ENCODE data around the gene ZNF775. TPM values are rescaled to one million over a fixed set of nuclear protein-coding genes. Genes with fewer than 3 reads are reported as not detected.

Gene ZNF775
- total RNA-seq, 1 donor from 2014 or later: 8.6 TPM

DNA sequence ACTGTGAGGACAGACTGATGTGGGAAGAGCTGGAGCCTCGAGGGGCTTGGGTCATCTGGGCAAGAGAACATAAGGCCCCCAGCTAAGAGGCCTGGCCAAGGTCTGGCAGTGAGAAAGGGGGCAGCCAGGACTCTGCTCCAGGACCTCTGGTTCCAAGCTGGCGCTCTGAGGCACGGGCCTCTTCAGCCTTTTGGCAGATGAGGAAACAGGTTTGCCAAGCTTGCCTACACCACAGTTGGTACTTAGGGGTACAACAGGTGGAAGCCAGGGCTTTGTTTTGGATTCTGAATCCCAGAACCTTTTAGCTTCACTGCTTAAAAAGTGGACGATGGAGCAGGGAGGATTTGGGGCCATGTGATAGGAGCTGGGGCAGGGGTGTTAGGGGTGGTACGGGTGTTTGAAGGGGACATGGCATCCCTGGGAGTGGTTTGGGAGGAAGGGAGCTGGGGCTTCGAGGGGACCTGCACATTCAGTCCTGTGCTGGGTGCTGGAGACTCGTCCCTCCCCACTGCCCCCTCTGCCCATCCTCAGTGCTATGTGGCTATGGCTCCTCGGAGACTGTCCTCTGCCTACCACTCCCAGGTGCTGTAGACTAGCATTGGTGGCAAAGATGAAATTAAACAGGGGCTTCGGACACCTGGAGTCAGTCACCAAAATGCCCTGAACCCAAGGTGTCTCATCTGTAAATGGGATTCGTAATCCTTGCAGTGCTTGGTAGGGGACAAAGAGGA lies 30.3 kb downstream of the ZNF775 start:
- no peak overlapping the region for H3K4me3 ChIP-seq (ENCODE audit: low read depth, low read length)
- no peak for DNase-seq (ENCODE audit: low read depth)
- TF ChIP-seq, protein P1, sequence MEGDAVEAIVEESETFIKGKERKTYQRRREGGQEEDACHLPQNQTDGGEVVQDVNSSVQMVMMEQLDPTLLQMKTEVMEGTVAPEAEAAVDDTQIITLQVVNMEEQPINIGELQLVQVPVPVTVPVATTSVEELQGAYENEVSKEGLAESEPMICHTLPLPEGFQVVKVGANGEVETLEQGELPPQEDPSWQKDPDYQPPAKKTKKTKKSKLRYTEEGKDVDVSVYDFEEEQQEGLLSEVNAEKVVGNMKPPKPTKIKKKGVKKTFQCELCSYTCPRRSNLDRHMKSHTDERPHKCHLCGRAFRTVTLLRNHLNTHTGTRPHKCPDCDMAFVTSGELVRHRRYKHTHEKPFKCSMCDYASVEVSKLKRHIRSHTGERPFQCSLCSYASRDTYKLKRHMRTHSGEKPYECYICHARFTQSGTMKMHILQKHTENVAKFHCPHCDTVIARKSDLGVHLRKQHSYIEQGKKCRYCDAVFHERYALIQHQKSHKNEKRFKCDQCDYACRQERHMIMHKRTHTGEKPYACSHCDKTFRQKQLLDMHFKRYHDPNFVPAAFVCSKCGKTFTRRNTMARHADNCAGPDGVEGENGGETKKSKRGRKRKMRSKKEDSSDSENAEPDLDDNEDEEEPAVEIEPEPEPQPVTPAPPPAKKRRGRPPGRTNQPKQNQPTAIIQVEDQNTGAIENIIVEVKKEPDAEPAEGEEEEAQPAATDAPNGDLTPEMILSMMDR (conservative IDR thresholded peaks at IDR 0.05; ENCODE audit: low read depth, low read length): no peak

GRCh38 chr7:150410131-150410530 lies 31.0 kb downstream of the ZNF775 start:
- no peak for DNase-seq (ENCODE audit: low read depth)
- TF ChIP-seq, protein P1 (conservative IDR thresholded peaks at IDR 0.05; ENCODE audit: low read depth, low read length): no peak
- no peak overlapping the region for H3K4me3 ChIP-seq (ENCODE audit: low read depth, low read length)

- no peak for DNase-seq (ENCODE audit: low read depth)
- no peak overlapping the region for H3K4me3 ChIP-seq (ENCODE audit: low read depth, low read length)
- TF ChIP-seq, protein P1 (conservative IDR thresholded peaks at IDR 0.05; ENCODE audit: low read depth, low read length): no peak
Observed at GRCh38 chr7:150410680-150411346, 31.7 kb downstream of the ZNF775 start.

- H3K4me3 ChIP-seq (ENCODE audit: low read depth, low read length): no peak overlapping the region
- no peak for DNase-seq (ENCODE audit: low read depth)
- TF ChIP-seq, protein P1 (conservative IDR thresholded peaks at IDR 0.05; ENCODE audit: low read depth, low read length): no peak
Observed at GRCh38 chr7:150411606-150412005, 32.5 kb downstream of the ZNF775 start.

DNA sequence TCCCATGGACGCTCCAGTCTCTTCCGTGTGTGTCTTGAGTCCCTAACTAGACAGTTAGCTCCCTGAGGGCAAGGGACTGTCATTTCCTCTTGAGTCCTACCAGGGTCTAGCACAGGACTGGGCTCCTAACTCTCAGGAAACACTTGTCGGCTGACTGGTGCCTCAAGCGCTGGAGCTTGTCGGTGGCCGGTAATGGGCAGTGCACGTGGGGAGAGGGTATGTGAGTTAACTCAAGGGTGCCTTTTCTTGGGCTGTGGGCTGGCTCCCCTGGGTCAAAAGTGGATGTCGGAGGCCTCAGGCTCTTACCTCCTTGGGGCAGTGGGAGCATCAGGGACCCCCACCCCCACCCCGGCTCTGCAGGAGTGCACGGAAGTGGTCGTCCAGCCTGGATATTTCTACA lies 32.9 kb downstream of the ZNF775 start:
- no peak for DNase-seq (ENCODE audit: low read depth)
- TF ChIP-seq, protein P1 (conservative IDR thresholded peaks at IDR 0.05; ENCODE audit: low read depth, low read length): no peak
- no peak overlapping the region for H3K4me3 ChIP-seq (ENCODE audit: low read depth, low read length)

- H3K4me3 ChIP-seq (ENCODE audit: low read depth, low read length): no peak overlapping the region
- TF ChIP-seq, protein P1 (conservative IDR thresholded peaks at IDR 0.05; ENCODE audit: low read depth, low read length): no peak
- no peak for DNase-seq (ENCODE audit: low read depth)
Observed at GRCh38 chr7:150412518-150413488, 33.7 kb downstream of the ZNF775 start.

Measured in epithelial cell of proximal tubule (primary cell).